Inferior parietal cortex (tissue), 1 donor: ENCODE results near the gene KRTAP1-4.
"Not testable (repeated sequence)": the region's sequence is repeated elsewhere in the genome, so short reads cannot be mapped to it uniquely, and the experiment has no call there.

ENCODE experiments used
- DNase-seq: peaks from one replicate; pipeline ENCODE4 v3.0.0-alpha.2; 2016; ENCODE audit errors: extremely low spot score

Gene KRTAP1-4

GRCh38 chr17:41048441-41048840 is 18.4 kb upstream of the KRTAP1-4 start:
- DNase-seq: no peak

GRCh38 chr17:41046735-41047465 is 16.9 kb upstream of the KRTAP1-4 start, which contains the start of gene KRTAP2-1:
KRTAP2-1 (minus strand) TSS chr17:41047316; CDS start chr17:41047267, 49 bp downstream.
- DNase-seq: not testable (repeated sequence)

- DNase-seq: no peak
These were observed 13.0 kb upstream of the KRTAP1-4 start for GRCh38 chr17:41042953-41043352.

GRCh38 chr17:41040783-41041571 is 11.0 kb upstream of the KRTAP1-4 start, which contains the start of gene KRTAP1-1:
KRTAP1-1 (minus strand) TSS chr17:41041450; CDS start chr17:41041397, 53 bp downstream.
- not testable (repeated sequence) for DNase-seq

- no peak for DNase-seq
These were observed 7.9 kb upstream of the KRTAP1-4 start for GRCh38 chr17:41037853-41038350.

- DNase-seq: not testable (repeated sequence)
These were observed 4.4 kb upstream of the KRTAP1-4 start, which contains the start of gene KRTAP1-3 for GRCh38 chr17:41034346-41034935. KRTAP1-3 (minus strand) TSS chr17:41034874; CDS start chr17:41034821, 53 bp downstream.

GRCh38 chr17:41026715-41027471 is 3.1 kb downstream of the KRTAP1-4 start, which contains the start of gene KRTAP1-5:
KRTAP1-5 (minus strand) TSS chr17:41027208; CDS start chr17:41027155, 53 bp downstream.
- no peak for DNase-seq

GRCh38 chr17:41024697-41025096 is 5.3 kb downstream of the KRTAP1-4 start:
- no peak for DNase-seq

- DNase-seq: no peak
These were observed 9.7 kb downstream of the KRTAP1-4 start for GRCh38 chr17:41020336-41020735.

GRCh38 chr17:41019415-41019814 is 10.6 kb downstream of the KRTAP1-4 start:
- no peak for DNase-seq

GRCh38 chr17:41018541-41018940 is 11.5 kb downstream of the KRTAP1-4 start:
- no peak for DNase-seq

GRCh38 chr17:41016578-41017215 is 13.3 kb downstream of the KRTAP1-4 start:
- DNase-seq: no peak

GRCh38 chr17:41015454-41015853 is 14.5 kb downstream of the KRTAP1-4 start:
- DNase-seq: no peak

GRCh38 chr17:41013606-41014005 is 16.4 kb downstream of the KRTAP1-4 start:
- DNase-seq: no peak

- DNase-seq: no peak
These were observed 16.8 kb downstream of the KRTAP1-4 start for GRCh38 chr17:41013181-41013580.

- no peak for DNase-seq
These were observed 17.5 kb downstream of the KRTAP1-4 start for GRCh38 chr17:41012326-41013120.

- no peak for DNase-seq
These were observed 19.6 kb downstream of the KRTAP1-4 start for GRCh38 chr17:41010441-41010840.

GRCh38 chr17:41009936-41010335 is 20.1 kb downstream of the KRTAP1-4 start:
- DNase-seq: no peak

- no peak for DNase-seq
These were observed 20.7 kb downstream of the KRTAP1-4 start for GRCh38 chr17:41009301-41009760.

- DNase-seq: no peak
These were observed 21.2 kb downstream of the KRTAP1-4 start, which contains the start of gene KRTAP3-1 for GRCh38 chr17:41008811-41009210. KRTAP3-1 (minus strand) TSS chr17:41009128; CDS start chr17:41009074, 54 bp downstream.
